H9 (cell line): Measurements from ENCODE around the gene NKD2. TPM values are rescaled to one million over a fixed set of nuclear protein-coding genes. Genes with fewer than 3 reads are reported as not detected.

Source experiments
- DNase-seq: peaks from one replicate; pipeline ENCODE4 v3.0.0-alpha.2; 2017
- H2AFZ ChIP-seq: one replicate; pipeline ENCODE4 v1.6.1; 2013; ENCODE audit warnings: mild to moderate bottlenecking, low read length, control low read depth, moderate library complexity
- H2AK5ac ChIP-seq: 2 replicates; pipeline ENCODE4 v1.6.1; 2013; ENCODE audit warnings: low read length, control low read depth, mixed read lengths; ENCODE audit not compliant: insufficient read length
- H2BK120ac ChIP-seq: one replicate; pipeline ENCODE4 v1.6.1; 2013; ENCODE audit warnings: low read depth, mild to moderate bottlenecking, low read length, control low read depth, inconsistent platforms; ENCODE audit not compliant: poor library complexity, severe bottlenecking
- H2BK12ac ChIP-seq: 2 replicates; pipeline ENCODE4 v1.6.1; 2013; ENCODE audit warnings: low read length, control low read depth, mixed read lengths, low read depth; ENCODE audit not compliant: insufficient read length
- H2BK15ac ChIP-seq: 2 replicates; pipeline ENCODE4 v1.6.1; 2013; ENCODE audit warnings: low read depth, low read length, control low read depth
- H2BK20ac ChIP-seq: one replicate; pipeline ENCODE4 v1.6.1; 2013; ENCODE audit warnings: low read depth, mild to moderate bottlenecking, low read length, control low read depth, inconsistent platforms; ENCODE audit not compliant: poor library complexity, severe bottlenecking
- H2BK5ac ChIP-seq: 2 replicates; pipeline ENCODE4 v1.6.1; 2013; ENCODE audit warnings: low read length, control low read depth, mixed read lengths; ENCODE audit not compliant: insufficient read length
- H3K14ac ChIP-seq: 2 replicates; pipeline ENCODE4 v1.6.1; 2013; ENCODE audit warnings: low read length, control low read depth; ENCODE audit not compliant: insufficient read depth
- H3K18ac ChIP-seq: 2 replicates; pipeline ENCODE4 v1.6.1; 2013; ENCODE audit warnings: low read depth, mild to moderate bottlenecking, mixed read lengths, low read length, control low read depth; ENCODE audit not compliant: insufficient read length
- H3K23ac ChIP-seq: 2 replicates; pipeline ENCODE4 v1.6.1; 2013; ENCODE audit warnings: low read length, control low read depth, mixed read lengths, low read depth; ENCODE audit not compliant: insufficient read length
- H3K23me2 ChIP-seq: 2 replicates; pipeline ENCODE4 v1.6.1; 2013; ENCODE audit warnings: low read depth, mild to moderate bottlenecking, mixed read lengths, low read length, control low read depth; ENCODE audit not compliant: insufficient read length, poor library complexity, severe bottlenecking
- H3K27ac ChIP-seq: 2 replicates; pipeline ENCODE4 v1.5.1; 2013; ENCODE audit warnings: low read length, control low read depth, mixed read lengths, low read depth; ENCODE audit not compliant: insufficient read length
- H3K27me3 ChIP-seq: 2 replicates; pipeline ENCODE4 v1.6.1; 2013; ENCODE audit warnings: low read length, control low read depth, inconsistent platforms; ENCODE audit not compliant: insufficient read depth
- H3K4ac ChIP-seq: 2 replicates; pipeline ENCODE4 v1.6.1; 2013; ENCODE audit warnings: low read depth, mild to moderate bottlenecking, control low read depth, inconsistent platforms, low read length, moderate library complexity
- H3K4me1 ChIP-seq: 2 replicates; pipeline ENCODE4 v1.6.1; 2013; ENCODE audit warnings: low read length, control low read depth, inconsistent platforms; ENCODE audit not compliant: insufficient read depth
- H3K4me2 ChIP-seq: 2 replicates; pipeline ENCODE4 v1.6.1; 2013; ENCODE audit warnings: low read length, control low read depth, mixed read lengths; ENCODE audit not compliant: insufficient read length, insufficient read depth
- H3K56ac ChIP-seq: 2 replicates; pipeline ENCODE4 v1.6.1; 2013; ENCODE audit warnings: low read depth, mild to moderate bottlenecking, mixed read lengths, low read length, control low read depth; ENCODE audit not compliant: insufficient read length
- H3K79me1 ChIP-seq: 2 replicates; pipeline ENCODE4 v1.6.1; 2013; ENCODE audit warnings: low read depth, mild to moderate bottlenecking, moderate library complexity, low read length, control low read depth, inconsistent platforms; ENCODE audit not compliant: insufficient read depth, poor library complexity, severe bottlenecking
- H3K79me2 ChIP-seq: 2 replicates; pipeline ENCODE4 v1.6.1; 2013; ENCODE audit warnings: low read length, control low read depth, inconsistent platforms; ENCODE audit not compliant: insufficient read depth
- H3K9ac ChIP-seq: 2 replicates; pipeline ENCODE4 v1.6.1; 2013; ENCODE audit warnings: low read length, control low read depth, mixed read lengths; ENCODE audit not compliant: insufficient read length; ENCODE audit errors: extremely low read depth
- H3K9me3 ChIP-seq: one replicate; pipeline ENCODE4 v1.6.1; 2013; ENCODE audit warnings: low read depth, low read length, inconsistent platforms; ENCODE audit not compliant: control insufficient read depth
- H3T11ph ChIP-seq: one replicate; pipeline ENCODE4 v1.6.1; 2013; ENCODE audit warnings: mild to moderate bottlenecking, low read length, control low read depth, inconsistent platforms
- H4K20me1 ChIP-seq: one replicate; pipeline ENCODE4 v1.6.1; 2013; ENCODE audit not compliant: control insufficient read depth, insufficient read length, insufficient read depth
- H4K5ac ChIP-seq: 2 replicates; pipeline ENCODE4 v1.6.1; 2013; ENCODE audit warnings: low read depth, mild to moderate bottlenecking, mixed read lengths, low read length, control low read depth; ENCODE audit not compliant: insufficient read length
- H4K8ac ChIP-seq: replicated peaks from 2 replicates; pipeline ENCODE4 v1.6.1; 2013; ENCODE audit warnings: low read length, control low read depth, mixed read lengths, low read depth; ENCODE audit not compliant: insufficient read length
- H4K91ac ChIP-seq: 2 replicates; pipeline ENCODE4 v1.6.1; 2013; ENCODE audit warnings: low read depth, mild to moderate bottlenecking, moderate library complexity, mixed read lengths, low read length, control low read depth; ENCODE audit not compliant: insufficient read length
- H3K27ac Mint-ChIP-seq, 3 experiments: 2 replicates in 2 of 3; 3 replicates in 1 of 3; pipeline ENCODE4 v1.8.0; 2020 to 2021; ENCODE audit warnings: mixed read lengths in 3 of 3, mild to moderate bottlenecking in 1 of 3, moderate library complexity in 1 of 3
- H3K27me3 Mint-ChIP-seq: 2 replicates; pipeline ENCODE4 v1.8.0; 2021; ENCODE audit warnings: low read depth, mild to moderate bottlenecking, moderate library complexity, mixed read lengths
- H3K36me3 Mint-ChIP-seq, 3 experiments: 2 replicates in 2 of 3; 3 replicates in 1 of 3; pipeline ENCODE4 v1.8.0; 2020 to 2021; ENCODE audit warnings: low read depth in 3 of 3, mixed read lengths in 3 of 3; ENCODE audit not compliant: insufficient read depth in 1 of 3
- H3K4me1 Mint-ChIP-seq, 2 experiments: 2 replicates each; pipeline ENCODE4 v1.8.0; 2020; ENCODE audit warnings: mixed read lengths in 2 of 2
- H3K4me3 Mint-ChIP-seq, 2 experiments: 2 replicates in 1 of 2; 3 replicates in 1 of 2; pipeline ENCODE4 v1.8.0; 2020 to 2021; ENCODE audit warnings: mild to moderate bottlenecking in 2 of 2, mixed read lengths in 2 of 2, moderate library complexity in 1 of 2
- H3K9me3 Mint-ChIP-seq, 2 experiments: 2 replicates in 1 of 2; 3 replicates in 1 of 2; pipeline ENCODE4 v1.8.0; 2020; ENCODE audit warnings: mild to moderate bottlenecking in 2 of 2, mixed read lengths in 2 of 2, moderate library complexity in 1 of 2
- total RNA-seq: library from RNA; stranded (reverse); gene quantifications from 2 replicates; pipeline ENCODE4 v1.2.1, GENCODE V29; 2021
- TF ChIP-seq, protein P1 (sequence below): fragments of 200-600 bp; sonication (generic); conservative IDR thresholded peaks from 3 replicates; pipeline ENCODE4 v1.8.0; 2021; ENCODE audit warnings: antibody characterized with exemption, mild to moderate bottlenecking

Gene NKD2
- total RNA-seq, 1 experiment from 2014 or later = 7.3 TPM

DNA sequence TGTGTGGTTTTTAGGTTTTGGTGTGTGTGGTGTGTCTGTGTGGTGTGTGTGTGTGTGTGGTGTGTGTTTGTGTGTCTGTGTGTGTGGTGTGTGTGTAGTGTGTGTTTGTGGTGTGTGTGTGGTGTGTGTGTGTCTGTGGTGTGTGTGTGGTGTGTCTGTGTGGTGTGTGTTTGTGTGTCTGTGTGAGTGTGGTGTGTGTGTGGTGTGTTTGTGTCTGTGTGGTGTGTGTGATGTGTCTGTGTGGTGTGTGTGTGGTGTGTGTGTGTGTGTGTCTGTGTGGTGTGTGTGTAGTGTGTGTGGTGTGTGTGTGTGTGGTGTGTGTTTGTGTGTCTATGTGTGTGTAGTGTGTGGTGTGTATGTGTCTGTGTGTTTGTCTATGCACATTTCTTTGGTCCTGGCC is 25.0 kb upstream of the NKD2 start:
- H3K9ac ChIP-seq = no peak overlapping the region
- DNase-seq = no peak
- peaks cover 2% of the 10 kb centered on the region for H4K20me1 ChIP-seq
- H2BK120ac ChIP-seq = no peak overlapping the region
- peaks cover 35% of the 10 kb centered on the region for H3K27me3 Mint-ChIP-seq
- H3K56ac ChIP-seq = no peak overlapping the region
- no peak overlapping the region for H3K14ac ChIP-seq
- no peaks in the 10 kb centered on the region for H3K79me2 ChIP-seq
- no peak overlapping the region for H3K4me2 ChIP-seq
- no peak overlapping the region for H3T11ph ChIP-seq
- no peaks in the 10 kb centered on the region for H3K4me1 ChIP-seq
- peaks cover 2 to 4% of the 10 kb centered on the region in 2 experiments; a peak in 3 of 4 replicates for H3K4me1 Mint-ChIP-seq
- H3K4ac ChIP-seq = no peak overlapping the region
- H4K5ac ChIP-seq = peak overlapping the region; percentile 58
- peaks cover 10 to 11% of the 10 kb centered on the region in 2 experiments; a peak in 4 of 5 replicates for H3K9me3 Mint-ChIP-seq
- no peak overlapping the region for H2AFZ ChIP-seq
- H2BK5ac ChIP-seq = no peak overlapping the region
- TF ChIP-seq, protein P1, sequence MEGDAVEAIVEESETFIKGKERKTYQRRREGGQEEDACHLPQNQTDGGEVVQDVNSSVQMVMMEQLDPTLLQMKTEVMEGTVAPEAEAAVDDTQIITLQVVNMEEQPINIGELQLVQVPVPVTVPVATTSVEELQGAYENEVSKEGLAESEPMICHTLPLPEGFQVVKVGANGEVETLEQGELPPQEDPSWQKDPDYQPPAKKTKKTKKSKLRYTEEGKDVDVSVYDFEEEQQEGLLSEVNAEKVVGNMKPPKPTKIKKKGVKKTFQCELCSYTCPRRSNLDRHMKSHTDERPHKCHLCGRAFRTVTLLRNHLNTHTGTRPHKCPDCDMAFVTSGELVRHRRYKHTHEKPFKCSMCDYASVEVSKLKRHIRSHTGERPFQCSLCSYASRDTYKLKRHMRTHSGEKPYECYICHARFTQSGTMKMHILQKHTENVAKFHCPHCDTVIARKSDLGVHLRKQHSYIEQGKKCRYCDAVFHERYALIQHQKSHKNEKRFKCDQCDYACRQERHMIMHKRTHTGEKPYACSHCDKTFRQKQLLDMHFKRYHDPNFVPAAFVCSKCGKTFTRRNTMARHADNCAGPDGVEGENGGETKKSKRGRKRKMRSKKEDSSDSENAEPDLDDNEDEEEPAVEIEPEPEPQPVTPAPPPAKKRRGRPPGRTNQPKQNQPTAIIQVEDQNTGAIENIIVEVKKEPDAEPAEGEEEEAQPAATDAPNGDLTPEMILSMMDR = no peak
- no peak overlapping the region for H4K91ac ChIP-seq
- no peak overlapping the region for H3K27ac ChIP-seq
- no peak overlapping the region for H3K4me3 Mint-ChIP-seq
- H3K27ac Mint-ChIP-seq = no peak overlapping the region
- H2AK5ac ChIP-seq = no peak overlapping the region
- H3K23me2 ChIP-seq = no peaks in the 10 kb centered on the region
- no peak overlapping the region for H3K23ac ChIP-seq
- H3K79me1 ChIP-seq = no peaks in the 10 kb centered on the region
- no peaks in the 10 kb centered on the region; a peak in 1 of 7 replicates for H3K36me3 Mint-ChIP-seq
- no peaks in the 10 kb centered on the region for H3K27me3 ChIP-seq
- no peak overlapping the region for H2BK20ac ChIP-seq
- no peaks in the 10 kb centered on the region for H3K9me3 ChIP-seq
- no peak overlapping the region for H4K8ac ChIP-seq
- no peak overlapping the region for H2BK15ac ChIP-seq
- no peak overlapping the region for H2BK12ac ChIP-seq
- H3K18ac ChIP-seq = no peak overlapping the region
